Fibroblast of the aortic adventitia (primary cell): ENCODE results near the gene ARID1A. TPM values are rescaled to one million over a fixed set of nuclear protein-coding genes. Genes with fewer than 3 reads are reported as not detected.

ENCODE experiments used
- DNase-seq: peaks from one replicate; pipeline ENCODE4 v3.0.0-alpha.2; 2010; ENCODE audit warnings: low read depth
- H3K4me3 ChIP-seq: 2 replicates; pipeline ENCODE4 v1.5.1; 2011; ENCODE audit warnings: low read depth, mild to moderate bottlenecking, control low read depth, low read length, moderate library complexity
- CTCF ChIP-seq: IDR thresholded peaks from 2 replicates; pipeline ENCODE4 v1.5.1; 2011; ENCODE audit warnings: mild to moderate bottlenecking, low read length, control low read depth, inconsistent platforms; ENCODE audit not compliant: insufficient read depth
- small RNA-seq: library from RNA; depleted of rRNA; stranded (forward); fragments of <200 nt; gene quantifications from one replicate; pipeline ENCODE3, GENCODE V24; 2012
- total RNA-seq: library from RNA; depleted of rRNA; stranded (reverse); fragments of >200 nt; gene quantifications from 2 replicates; pipeline ENCODE4 v1.2.3, GENCODE V29; 2012; ENCODE audit warnings: low replicate concordance

The ARID1A gene
- total RNA-seq, 1 donor = 26.9 TPM

- no peak for TF ChIP-seq CTCF
- DNase-seq = no peak
- peak overlapping the region; percentile 1 for H3K4me3 ChIP-seq
These were observed 132.7 kb downstream of the ARID1A start for GRCh38 chr1:26828411-26828991.

- no peak overlapping the region for H3K4me3 ChIP-seq
- DNase-seq = no peak
- TF ChIP-seq CTCF = no peak
These were observed 133.5 kb downstream of the ARID1A start for GRCh38 chr1:26829184-26829911.

GRCh38 chr1:26831059-26831458 lies 135.2 kb downstream of the ARID1A start:
- TF ChIP-seq CTCF = no peak
- no peak overlapping the region for H3K4me3 ChIP-seq
- DNase-seq = no peak

Small RNA genes lying within 50 kb of the gene (small RNA-seq; reads per million reads assigned to genes)
- not detected for gene AL627082.1
- not detected for gene RN7SL165P

Other genes with a start within 250 kb of the ARID1A start
- 161 and 225 TPM in 2 replicates for gene HMGN2, start 223.6 kb upstream of the ARID1A start, total RNA-seq
- gene RPS6KA1, start 166.3 kb upstream of the ARID1A start, total RNA-seq = 1.3 and 2.9 TPM in 2 replicates
- 11.5 and 18.1 TPM in 2 replicates for gene PIGV, start 91.9 kb downstream of the ARID1A start, total RNA-seq
- gene ZDHHC18, start 130.7 kb downstream of the ARID1A start, total RNA-seq = 2.5 and 10.4 TPM in 2 replicates
- gene SFN, start 167.1 kb downstream of the ARID1A start, total RNA-seq = 1.1 TPM in 1 of 2 replicates, not detected in the other
- gene GPN2, start 194.3 kb downstream of the ARID1A start, total RNA-seq = 7.0 and 8.7 TPM in 2 replicates
- 5.9 and 21.0 TPM in 2 replicates for gene GPATCH3, start 204.5 kb downstream of the ARID1A start, total RNA-seq
- gene NR0B2, start 218.0 kb downstream of the ARID1A start, total RNA-seq = not detected in 2 replicates
- gene NUDC, start 225.7 kb downstream of the ARID1A start, total RNA-seq = 23.8 and 26.7 TPM in 2 replicates